GM12865 (cell line): ENCODE measurements around the gene HTR3C.

ENCODE experiments used
- DNase-seq: peaks from one replicate; pipeline ENCODE4 v3.0.0; 2010; ENCODE audit warnings: low read depth
- H3K4me3 ChIP-seq: 2 replicates; pipeline ENCODE4 v1.5.1; 2011; ENCODE audit warnings: mild to moderate bottlenecking, low read depth, low read length, control low read depth
- TF ChIP-seq, protein P1 (sequence below): IDR thresholded peaks from 2 replicates; pipeline ENCODE4 v1.5.1; 2011; ENCODE audit warnings: low read length, control low read depth, low read depth, inconsistent platforms; ENCODE audit not compliant: insufficient read depth; ENCODE audit errors: missing control alignments

Gene HTR3C

GRCh38 chr3:184011937-184012889, 40.6 kb upstream of the HTR3C start:
- H3K4me3 ChIP-seq = no peak overlapping the region
- DNase-seq = no peak
- TF ChIP-seq, protein P1, sequence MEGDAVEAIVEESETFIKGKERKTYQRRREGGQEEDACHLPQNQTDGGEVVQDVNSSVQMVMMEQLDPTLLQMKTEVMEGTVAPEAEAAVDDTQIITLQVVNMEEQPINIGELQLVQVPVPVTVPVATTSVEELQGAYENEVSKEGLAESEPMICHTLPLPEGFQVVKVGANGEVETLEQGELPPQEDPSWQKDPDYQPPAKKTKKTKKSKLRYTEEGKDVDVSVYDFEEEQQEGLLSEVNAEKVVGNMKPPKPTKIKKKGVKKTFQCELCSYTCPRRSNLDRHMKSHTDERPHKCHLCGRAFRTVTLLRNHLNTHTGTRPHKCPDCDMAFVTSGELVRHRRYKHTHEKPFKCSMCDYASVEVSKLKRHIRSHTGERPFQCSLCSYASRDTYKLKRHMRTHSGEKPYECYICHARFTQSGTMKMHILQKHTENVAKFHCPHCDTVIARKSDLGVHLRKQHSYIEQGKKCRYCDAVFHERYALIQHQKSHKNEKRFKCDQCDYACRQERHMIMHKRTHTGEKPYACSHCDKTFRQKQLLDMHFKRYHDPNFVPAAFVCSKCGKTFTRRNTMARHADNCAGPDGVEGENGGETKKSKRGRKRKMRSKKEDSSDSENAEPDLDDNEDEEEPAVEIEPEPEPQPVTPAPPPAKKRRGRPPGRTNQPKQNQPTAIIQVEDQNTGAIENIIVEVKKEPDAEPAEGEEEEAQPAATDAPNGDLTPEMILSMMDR = no peak

DNA sequence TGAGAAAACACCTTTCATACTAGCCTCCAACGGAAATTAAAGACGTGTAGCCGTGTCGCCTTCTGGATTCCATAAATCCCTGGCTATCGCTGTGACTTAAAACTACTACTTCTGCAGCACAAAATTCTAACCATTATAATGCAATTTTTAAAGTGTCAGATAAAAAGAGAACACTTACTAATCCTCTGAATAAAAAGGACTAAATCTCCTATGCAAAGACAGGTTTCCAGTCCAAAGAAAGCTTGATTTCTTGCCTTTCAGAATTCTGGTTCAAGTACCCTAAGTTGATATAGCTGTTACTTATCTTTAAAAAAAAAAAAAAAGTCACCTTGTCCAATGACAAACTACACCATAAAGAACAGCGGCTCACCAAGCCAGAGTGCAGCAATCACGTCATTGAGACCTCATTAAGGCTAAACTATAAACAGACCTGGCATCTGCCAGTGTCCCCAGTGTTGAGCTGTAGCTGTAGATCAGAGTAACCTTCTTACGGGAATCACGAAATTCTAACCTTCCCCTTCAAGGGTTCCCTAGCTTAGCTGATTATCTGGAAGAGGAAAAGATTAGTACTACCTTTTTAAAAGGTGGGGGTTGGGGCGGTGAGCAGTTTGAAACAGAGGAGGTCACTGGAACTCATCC, 37.3 kb upstream of the HTR3C start:
- H3K4me3 ChIP-seq = no peak overlapping the region
- TF ChIP-seq, protein P1 = no peak
- DNase-seq = no peak

- no peak for DNase-seq
- TF ChIP-seq, protein P1 = no peak
- no peak overlapping the region for H3K4me3 ChIP-seq
These were observed 36.7 kb upstream of the HTR3C start for GRCh38 chr3:184016169-184016570.

DNA sequence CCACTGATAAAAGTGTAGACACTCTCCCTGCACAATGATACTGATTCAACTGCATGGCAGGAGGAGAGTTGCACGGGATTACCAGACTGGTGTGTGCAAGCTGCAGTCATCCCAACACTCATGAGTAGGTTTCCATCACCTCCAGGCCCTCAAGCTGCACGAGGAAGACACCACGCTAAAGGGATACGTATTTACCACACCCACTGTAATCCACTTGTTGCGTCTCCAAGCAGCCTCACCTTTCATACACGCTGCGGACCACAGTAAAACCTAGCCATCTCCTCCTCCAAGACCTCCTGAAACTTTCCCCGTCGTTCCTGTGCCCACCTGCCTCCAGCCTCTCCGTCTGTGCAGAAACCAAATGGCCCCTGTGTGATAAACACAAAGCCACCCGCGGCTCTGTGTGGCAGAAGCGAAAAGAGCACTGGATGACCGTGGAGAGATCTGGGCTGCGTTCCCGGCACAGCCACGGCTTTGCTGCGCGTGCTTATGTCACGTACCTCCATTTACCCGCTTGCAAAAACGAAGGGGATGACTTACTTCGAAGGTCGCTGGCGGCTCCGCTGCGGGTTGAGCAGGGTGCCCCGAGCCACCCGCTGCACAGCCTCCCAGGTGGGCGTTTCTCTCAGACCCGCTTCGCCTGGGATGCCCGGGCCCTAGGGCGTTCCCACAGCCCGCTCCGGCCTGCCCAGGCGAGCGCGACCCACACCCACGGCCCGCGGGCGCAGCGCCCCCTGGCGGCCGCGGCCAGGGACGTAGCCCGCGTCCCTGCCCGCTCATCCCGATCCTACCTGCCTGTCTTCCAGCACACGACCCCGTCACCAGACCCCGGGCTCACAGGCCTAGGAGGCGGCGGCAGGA, 35.8 kb upstream of the HTR3C start:
- peak overlapping the region; percentile 98 for H3K4me3 ChIP-seq
- TF ChIP-seq, protein P1 = peak; percentile 91
- DNase-seq = peak; percentile 62

- TF ChIP-seq, protein P1 = no peak
- H3K4me3 ChIP-seq = peak within 1 kb of the TSS; percentile 98
- DNase-seq = peak; percentile 92
These were observed 35.0 kb upstream of the HTR3C start, which contains the start of gene ABCC5 for GRCh38 chr3:184017672-184018423. Gene ABCC5 (minus strand): TSS chr3:184017884. CDS start chr3:184014392, 3,492 bp downstream.

DNA sequence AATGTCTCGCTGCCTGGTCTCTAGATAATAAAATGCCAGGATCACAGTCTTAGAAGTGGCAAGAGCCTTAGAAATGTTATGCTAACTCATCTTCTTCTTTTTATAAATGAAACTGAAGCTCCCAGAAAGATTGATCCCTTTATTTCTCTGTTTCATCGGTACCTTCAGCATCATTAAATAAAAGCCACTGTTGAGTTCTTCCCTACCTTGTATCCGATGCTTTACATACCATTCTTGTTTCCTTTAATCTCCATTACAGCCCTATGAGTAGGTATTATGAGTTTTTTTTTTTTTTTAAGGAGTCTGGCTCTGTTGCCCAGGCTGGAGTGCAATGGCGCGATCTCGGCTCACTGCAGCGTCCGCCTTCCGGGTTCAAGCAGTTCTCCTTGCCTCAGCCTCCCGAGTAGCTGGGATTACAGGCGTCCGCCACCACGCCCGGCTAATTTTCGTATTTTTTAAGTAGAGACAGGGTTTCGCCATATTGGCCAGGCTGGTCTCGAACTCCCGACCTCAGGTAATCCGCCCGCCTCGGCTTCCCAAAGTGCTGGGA, 34.3 kb upstream of the HTR3C start:
- no peak for DNase-seq
- TF ChIP-seq, protein P1 = no peak
- peak overlapping the region; percentile 98 for H3K4me3 ChIP-seq
